GM18520 (cell line): ENCODE results near the gene IFT88.

Experiments
- ATAC-seq: cut with Tn5 transposase; IDR thresholded peaks from one replicate; pipeline ENCODE4 v1.9.1; 2021; ENCODE audit not compliant: unreplicated experiment

The IFT88 gene

DNA sequence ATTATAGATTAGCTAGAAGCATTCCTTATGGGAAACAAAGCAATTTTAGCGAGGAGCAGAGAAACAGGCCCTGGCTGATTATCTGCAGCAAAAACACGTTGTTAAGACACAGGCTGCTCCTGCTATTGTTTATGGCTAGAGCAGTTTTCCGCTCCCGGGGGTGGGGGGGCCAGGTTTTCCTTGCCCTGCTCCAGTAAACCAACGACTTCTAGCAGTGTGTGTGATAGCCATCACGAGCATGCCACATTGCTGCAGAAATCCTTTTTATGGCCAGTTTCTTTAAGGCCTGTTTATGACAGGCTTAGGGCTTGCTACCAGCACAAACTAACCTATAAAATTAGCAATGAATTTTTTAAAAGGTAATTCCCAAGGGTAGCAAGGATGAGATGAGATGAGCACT, 118.1 kb downstream of the IFT88 start:
- ATAC-seq = no peak

DNA sequence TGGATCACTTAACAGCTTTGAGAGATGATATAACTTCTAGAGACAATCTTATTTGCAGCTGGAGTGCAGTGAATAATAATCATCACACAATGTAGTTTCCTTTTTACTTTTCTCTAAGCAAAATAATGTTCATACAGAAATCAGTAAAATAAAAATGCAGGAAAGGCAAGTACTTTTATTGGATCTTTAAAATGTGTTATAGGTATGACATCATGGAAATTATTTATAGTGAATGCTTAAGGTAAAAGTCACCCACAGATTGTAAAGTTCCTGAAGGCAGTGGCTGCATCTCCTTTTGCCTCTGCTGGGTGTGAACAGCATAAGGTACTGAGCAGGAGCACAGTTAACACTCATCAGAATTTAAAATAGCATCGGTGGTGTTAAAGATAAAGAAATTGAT, 119.2 kb downstream of the IFT88 start:
- ATAC-seq = no peak

DNA sequence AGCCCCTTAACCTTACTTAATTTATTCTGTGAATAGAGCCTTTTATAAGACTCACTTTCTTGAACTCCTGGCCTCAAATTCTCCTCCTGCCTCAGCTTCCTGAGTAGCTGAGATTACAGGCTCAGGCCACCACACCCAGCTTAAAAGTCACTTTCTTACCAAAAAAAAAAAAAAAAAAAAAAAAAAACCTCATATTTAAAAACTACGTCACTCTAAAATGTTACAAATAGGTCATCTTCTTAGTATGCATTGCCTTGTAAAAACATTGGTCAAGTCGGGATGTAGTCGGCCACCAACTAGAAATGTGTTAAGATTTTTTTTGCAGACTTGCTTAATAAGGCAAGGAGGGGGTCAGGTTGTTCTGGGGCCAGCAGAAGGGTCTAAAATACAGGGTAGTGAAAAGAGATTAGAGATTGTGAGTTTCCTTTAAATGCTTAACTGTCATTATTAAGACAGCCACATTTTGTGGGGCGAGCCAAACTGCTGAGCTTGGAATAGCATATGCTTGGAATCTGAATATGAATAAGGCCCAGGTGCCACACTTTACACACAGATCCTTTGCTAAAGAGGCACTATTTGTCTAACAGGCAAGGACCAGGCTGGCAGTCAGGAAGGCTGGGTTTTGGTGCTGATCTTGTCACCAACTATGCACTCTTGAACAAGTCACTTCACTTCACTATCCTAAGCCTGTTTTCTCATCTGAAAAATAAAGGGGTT, 120.1 kb downstream of the IFT88 start:
- ATAC-seq = no peak

DNA sequence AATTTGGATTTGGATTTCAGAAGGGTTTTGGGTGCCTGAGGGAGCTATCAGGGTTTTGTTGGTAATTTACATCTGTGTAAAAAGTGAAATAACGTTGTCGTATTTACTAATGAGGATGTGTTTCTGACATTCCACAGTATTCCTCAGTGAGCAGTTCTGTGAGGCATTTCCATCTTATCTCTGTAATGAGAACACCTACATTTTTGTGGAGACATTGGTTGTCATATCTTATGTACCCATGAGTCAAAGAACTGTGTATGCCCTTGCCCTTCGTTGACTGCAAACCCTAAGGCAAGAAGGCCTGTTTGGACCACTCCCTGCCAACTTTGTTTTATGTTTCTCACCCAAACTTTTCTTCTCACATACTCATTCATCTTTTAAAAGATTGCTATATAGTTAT, 122.3 kb downstream of the IFT88 start:
- ATAC-seq = no peak

DNA sequence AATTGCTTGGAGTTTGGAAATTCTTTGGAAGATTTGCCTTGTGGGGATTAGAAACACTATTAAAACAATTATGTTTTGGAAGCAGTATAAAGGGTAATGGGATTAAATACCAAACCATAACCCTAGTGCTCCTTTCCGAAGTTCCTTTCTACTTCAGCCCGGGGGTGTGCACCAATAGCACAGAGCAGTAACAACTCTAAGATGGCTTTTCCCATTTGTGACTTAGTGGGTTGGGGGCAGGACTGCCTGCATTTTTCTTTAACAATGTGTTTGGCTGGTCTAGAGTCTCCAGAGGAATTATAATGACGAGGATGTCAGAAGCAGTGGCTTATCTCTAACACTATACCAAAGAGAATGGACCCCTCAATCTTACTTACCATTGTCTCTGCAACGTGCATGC, 124.7 kb downstream of the IFT88 start:
- no peak for ATAC-seq

DNA sequence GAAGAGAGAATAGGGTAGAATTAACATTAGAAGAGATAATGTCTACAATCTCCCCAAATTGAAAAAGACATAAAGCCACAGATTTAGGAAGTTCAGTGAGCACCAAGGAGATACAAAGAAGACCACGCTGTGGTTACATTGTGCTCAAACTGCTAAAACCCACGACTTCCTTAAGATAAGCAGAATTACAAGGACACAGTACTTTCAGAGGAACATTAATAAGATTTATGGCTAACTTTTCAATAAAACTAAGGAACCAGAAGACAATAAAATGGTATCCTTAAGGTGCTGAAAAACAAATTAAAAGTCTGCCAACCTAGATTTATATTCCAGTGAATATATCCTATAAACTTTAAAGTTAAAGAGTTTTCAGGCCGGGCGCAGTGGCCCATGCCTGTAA, 129.1 kb downstream of the IFT88 start:
- no peak for ATAC-seq

DNA sequence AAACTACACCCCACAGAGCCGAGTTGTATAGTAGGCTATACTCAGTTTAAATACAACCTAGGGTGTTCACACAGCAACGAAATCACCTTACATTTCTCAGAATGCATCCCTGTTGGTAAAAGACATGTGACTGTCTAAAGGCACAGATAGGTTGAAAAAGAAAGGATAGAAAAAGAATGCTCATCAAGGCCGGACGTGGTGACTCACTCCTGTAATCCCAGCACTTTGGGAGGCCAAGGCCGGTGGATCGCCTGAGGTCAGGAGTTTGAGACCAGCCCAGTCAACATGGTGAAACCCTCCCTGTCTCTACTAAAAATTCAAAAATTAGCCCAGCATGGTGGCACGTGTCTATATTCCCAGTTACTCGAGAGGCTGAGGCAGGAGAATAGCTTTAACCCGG, 132.8 kb downstream of the IFT88 start:
- ATAC-seq = no peak

DNA sequence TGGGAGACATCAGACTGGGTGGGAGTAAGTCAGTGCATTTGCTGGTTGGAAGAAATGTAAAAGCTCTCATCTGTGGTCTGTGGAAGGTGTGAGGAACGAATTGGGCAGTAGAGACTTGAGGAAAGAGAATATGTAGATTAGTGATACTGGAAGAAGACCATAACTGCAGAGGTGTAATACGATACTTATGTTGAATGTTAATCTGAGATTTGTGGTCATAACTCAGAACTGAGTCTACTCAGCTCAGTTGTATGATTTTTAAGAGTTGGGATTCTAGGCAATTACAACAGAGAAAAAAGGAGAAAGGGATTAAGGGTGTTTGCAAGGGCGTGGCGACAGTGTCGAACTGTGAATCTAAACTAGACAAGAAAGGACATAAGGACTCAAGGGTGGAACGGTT, 133.3 kb downstream of the IFT88 start:
- ATAC-seq = no peak

DNA sequence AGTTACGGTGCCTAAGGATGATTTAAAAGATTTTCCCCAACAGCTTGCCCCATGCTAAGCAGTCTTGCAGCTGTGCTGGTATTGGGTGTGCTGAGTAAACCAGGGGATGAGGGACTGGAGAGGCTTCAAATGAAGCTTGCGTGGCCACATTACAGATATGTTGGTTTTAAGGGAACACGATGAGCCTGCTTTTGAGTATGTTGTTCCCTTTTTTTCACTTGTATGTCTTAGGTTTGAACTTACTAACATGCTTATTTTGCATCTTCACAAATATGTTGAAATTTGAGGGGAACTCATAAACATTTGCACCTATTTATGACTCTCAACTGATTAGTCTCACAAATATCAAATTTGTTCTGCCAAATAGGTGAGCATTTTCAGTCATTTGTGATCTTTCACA, 134.5 kb downstream of the IFT88 start:
- ATAC-seq = no peak

DNA sequence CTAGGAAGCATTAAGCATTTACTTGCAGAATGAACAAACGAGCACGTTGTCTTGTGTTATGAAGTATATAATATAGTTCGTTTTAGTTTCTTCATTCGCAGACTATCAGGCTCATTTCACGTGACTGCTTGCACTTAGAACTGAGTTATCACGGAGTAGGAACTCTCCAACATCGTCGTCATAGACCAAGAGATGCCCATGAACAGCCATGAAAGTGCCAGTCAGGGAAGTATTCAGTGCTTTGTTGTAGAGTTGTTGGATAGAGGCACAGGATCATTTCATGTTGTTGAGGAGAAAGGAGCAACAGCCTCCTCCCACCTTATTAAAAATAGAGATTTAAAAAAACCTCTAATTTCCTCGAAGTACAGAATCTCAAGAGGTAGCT, 135.6 kb downstream of the IFT88 start:
- no peak for ATAC-seq

DNA sequence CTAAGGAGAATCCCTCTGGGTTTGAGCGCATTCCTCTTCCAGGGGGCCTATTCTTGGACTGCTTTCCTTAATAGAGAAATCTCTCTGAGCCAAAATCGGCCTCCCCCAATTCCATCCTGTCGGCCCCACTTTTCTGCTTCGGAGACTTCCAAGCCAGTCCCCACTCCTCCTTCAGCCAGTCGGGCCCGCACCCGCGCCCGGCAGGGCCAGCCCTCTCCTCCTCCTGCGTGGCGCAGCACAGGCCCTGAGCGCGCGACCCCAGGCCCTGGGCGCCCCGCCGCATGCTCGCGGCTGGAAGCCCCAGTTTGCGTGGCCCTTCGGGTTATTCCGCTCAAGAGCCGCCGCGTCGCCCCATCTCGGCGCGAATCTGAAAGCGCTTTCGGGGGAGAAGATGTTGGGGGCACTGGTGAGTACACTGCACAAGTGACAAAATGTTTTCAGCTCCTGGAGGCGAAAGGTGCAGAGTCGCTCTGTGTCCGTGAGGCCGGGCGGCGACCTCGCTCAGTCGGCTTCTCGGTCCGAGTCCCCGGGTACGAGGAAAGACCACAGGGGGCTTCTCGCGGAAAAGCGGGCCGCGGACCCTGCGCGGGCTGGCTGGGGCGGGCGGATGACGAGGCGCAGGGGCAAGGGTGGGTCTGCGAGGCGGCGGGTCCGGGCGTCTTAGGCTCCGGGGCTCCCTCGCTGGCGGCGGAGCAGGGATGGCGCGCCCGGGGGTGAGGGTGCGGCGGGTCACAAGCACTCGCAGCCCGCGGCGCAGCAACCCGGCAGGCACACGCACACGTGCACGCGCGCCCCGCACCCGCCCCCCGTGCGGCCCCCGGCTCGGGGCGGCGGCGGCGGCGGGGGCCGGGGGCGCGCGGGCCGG, 136.2 kb downstream of the IFT88 start, which contains the start of gene IL17D:
TSS of gene IL17D (plus strand) at position 785 of the 865 bp plus-strand sequence. CDS start 303 bp downstream, outside the sequence.
- peak; percentile 10 for ATAC-seq

DNA sequence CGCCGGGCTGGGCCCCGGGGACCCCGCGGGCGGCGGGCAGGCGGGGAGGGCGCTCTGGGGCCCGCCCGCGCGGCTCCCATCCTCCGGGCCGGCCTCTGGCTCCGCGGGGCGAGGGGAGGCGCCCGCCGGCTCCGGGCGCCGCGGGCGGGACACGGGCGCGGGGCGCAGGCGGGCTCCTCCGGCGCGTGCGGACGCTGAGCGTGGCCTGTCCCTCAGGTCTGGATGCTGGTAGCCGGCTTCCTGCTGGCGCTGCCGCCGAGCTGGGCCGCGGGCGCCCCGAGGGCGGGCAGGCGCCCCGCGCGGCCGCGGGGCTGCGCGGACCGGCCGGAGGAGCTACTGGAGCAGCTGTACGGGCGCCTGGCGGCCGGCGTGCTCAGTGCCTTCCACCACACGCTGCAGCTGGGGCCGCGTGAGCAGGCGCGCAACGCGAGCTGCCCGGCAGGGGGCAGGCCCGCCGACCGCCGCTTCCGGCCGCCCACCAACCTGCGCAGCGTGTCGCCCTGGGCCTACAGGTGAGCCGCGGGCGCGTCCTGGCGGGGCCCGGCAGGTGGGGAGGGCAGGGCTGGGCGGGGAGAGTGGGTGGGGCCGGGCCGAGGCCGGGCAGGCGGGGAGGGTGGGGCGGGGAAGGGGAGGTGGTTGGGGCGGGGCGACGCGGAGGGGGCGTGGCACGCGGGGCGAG, 137.0 kb downstream of the IFT88 start:
- ATAC-seq = peak; percentile 90

DNA sequence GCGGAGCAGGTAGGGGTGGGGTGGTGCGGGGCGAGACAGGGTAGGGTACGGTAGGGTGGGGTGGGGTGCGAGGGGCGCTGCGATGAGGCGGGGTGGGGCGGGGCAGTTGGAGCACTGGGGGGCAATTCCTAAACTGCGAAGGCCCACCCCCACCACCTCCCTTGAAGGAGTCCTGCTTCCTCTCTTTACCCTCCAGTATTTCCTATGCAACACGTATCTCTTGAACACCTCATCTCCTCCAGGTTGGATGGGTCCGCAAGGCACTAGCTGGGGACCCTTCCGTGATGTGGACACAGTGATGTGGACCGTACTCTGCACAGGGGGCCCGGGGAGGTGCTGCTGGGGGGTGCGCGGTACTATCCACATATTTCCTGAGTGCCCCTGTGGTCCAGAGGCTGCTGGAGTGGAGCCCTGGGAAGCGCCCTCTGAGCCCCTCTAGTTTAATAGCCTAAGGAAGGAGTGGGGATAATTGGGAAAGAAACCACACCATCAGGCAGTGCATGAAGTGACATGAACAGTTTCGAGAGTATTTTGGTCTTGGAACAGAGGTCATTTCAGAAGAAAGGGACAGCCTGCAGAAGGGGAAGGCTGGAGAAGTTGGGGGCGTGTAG, 137.6 kb downstream of the IFT88 start:
- no peak for ATAC-seq

DNA sequence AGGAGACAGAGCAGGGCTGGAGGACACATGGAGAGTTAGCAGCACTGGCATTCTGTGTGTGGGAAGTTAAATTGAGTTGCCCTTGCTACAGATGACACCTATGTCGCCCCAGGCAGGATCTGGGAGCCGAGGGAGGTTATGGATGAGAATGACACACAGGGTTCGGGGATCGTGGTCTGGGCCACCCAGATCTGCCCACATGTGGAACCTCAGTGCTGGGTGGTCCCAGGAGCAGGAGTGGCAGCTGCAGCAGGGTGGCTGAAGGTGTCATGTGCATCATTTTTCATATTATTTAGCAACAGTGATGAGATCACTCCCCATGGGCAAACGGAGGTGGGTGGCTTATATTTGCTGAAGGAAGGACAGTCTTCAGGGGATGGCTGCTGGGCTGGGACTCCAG, 139.7 kb downstream of the IFT88 start:
- ATAC-seq = no peak

DNA sequence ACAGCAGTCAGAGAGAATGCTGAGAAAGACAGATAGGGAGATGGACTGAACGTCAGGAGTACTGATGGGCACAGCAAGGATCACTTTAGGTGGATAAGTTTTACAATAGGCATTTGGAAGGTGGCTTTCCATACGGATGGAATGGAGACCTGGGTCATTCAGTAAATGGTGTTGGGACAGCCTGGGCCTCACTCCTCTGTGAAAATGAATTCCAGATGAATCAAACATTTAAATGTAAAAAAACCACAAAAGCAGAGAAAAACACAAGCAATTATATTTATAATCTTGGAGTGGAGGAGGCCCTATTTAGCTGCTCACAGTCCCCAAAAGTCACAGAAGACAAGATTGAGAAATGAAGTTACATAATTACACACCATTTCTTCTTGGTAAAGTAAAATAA, 141.3 kb downstream of the IFT88 start:
- ATAC-seq = no peak

DNA sequence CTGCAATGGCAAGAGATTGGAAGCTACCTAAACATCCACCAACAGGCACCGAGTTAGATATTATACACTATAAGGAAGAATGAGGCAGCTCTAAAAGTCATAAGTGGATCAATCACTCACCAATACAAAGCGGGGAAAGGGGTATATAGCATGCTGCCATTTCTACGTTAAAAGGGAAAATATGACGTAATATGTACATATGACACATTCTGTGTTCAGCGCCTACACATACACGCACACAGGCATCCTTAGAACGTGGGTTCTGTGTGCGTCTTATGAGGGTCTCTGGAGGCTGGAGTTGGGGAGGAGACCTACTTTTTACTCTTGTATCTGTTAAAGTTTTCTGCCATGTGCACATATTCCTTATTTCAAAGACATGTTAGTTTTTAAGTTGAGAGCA, 142.4 kb downstream of the IFT88 start:
- no peak for ATAC-seq

DNA sequence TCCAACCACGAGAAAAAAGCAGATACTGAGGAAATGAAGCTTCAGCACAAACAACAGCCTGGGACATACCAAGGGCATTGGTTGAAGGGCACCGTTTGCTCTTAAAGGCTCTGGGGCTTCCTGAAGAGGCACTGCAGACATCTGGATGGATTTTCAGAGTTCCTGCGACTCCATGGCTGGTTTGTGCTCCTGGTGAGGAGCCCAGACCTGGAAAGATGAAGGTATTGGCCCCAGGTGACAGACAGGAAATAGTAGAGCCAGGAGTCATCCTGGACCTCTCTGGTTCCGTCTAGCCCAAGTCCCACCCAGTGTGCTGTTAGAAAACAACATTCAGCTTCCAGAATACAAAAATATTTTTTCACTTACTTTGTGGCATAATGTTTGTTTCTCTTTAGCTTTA, 142.8 kb downstream of the IFT88 start:
- ATAC-seq = no peak

DNA sequence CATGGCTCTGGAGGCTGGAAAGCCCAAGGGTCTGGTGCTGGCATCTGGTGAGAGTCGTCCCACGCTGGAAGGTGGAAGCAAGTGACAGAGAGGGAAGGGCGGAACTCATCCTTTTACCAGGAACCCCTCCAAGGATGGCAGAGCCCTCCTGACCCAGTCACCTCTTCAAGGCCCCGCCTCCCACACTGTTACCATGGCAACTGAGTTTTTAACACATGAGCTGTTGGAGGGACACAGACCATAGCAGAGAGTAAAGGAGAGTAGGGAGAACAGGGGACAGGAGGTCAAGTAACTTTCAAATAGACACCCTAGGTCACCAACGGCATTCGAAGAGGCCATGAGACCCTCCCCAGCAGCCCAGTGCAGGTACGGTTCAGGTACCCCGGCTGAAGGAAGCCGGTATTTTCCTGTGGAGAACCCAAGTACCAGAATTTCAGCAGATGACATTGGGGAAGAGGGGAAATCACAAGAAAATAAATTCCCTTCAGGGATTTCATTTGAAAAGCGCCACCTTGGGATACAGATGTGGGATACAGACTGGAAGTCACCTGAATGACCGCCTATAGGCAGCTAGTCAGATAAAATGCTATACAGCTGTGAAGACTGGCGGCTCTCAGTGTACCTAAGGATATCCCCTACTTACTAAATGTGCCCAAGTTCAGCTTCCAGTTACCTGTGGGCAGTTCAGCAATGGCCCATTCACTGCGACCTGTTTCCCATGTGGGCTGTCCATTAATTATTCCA, 144.5 kb downstream of the IFT88 start:
- no peak for ATAC-seq

DNA sequence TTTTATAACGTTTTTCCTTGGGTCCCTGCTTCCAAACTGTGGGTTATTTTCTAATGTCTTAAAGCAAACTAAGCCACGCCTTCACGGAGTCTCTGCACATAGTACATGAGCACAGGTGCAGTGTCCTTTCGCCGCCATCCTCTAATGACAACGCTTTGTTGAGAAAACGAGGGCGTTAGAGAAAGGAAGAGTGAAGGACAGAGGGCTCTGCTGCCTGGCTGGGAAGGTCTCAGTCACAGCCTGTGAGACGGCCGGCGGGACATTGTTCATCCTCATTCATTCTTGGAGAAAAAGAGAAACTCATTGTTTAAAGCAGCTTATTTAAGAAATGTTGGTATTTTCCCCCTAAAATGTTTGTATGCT, 146.0 kb downstream of the IFT88 start:
- ATAC-seq = no peak

DNA sequence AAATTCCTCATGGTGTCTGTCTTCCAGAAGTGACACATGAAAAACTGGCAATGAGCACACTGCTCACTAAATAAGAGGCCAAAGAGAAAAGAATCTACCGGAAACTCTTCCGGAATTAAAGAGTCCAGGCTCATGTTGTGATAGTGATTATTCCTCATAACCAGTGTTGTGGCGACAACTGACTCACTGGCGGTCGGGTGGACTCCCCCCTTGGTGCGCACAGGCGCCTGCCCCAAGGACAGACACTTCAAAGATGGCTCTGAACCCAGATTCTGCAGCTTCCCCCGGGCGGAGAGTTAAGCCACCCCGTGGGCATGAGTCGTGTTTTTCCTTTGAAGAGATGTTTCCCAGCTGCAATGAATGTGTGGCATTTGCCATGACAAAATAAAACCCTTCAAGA, 146.8 kb downstream of the IFT88 start:
- ATAC-seq = no peak

DNA sequence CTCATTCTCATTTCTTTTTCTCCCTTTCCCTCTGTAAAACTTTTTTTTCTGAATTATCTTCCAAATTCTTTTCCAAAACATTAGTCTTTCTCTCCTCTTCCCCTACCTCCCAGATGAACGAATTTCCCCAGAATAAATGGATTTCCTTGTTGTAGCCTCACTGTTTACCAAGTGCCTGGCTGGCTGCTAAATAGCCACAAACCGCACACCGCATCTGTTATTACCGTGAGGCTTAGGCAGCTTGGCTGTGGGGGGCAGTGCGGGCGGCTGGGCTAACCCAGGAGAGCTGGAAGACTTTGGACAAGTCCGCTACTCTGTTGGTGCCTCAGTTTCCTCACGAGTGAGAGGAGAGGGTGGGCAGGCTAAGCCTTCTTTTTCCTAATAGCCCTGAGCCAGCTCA, 147.2 kb downstream of the IFT88 start:
- no peak for ATAC-seq
